Measurements from ENCODE around the gene GNLY.
A peak's percentile ranks its signal among the peaks of the same experiment; 100 is the strongest.
"Not testable (repeated sequence)": the region's sequence is repeated elsewhere in the genome, so short reads cannot be mapped to it uniquely, and the experiment has no call there.

GNLY gene

GRCh38 chr2:85711578-85712060 lies 17.5 kb downstream of the GNLY start:
- DNase-seq = no peak

- DNase-seq = no peak
Measured at GRCh38 chr2:85712336-85712735, 18.2 kb downstream of the GNLY start.

GRCh38 chr2:85712849-85713612 lies 18.9 kb downstream of the GNLY start:
- peak; percentile 87 for DNase-seq

GRCh38 chr2:85713836-85714235 lies 19.7 kb downstream of the GNLY start:
- peak; percentile 98 for DNase-seq

- DNase-seq = not testable (repeated sequence)
Measured at GRCh38 chr2:85714421-85714820, 20.3 kb downstream of the GNLY start.

- DNase-seq = no peak
Measured at GRCh38 chr2:85714841-85715240, 20.7 kb downstream of the GNLY start.

GRCh38 chr2:85716346-85716914 lies 22.3 kb downstream of the GNLY start:
- no peak for DNase-seq

- no peak for DNase-seq
Measured at GRCh38 chr2:85717308-85718008, 23.3 kb downstream of the GNLY start.

- peak; percentile 33 for DNase-seq
Measured at GRCh38 chr2:85718009-85718391, 23.8 kb downstream of the GNLY start.

GRCh38 chr2:85718885-85719492 lies 24.8 kb downstream of the GNLY start:
- DNase-seq = no peak

- DNase-seq = no peak
Measured at GRCh38 chr2:85719609-85720240, 25.6 kb downstream of the GNLY start.

- no peak for DNase-seq
Measured at GRCh38 chr2:85720533-85720932, 26.4 kb downstream of the GNLY start.

- no peak for DNase-seq
Measured at GRCh38 chr2:85721641-85722040, 27.5 kb downstream of the GNLY start.

GRCh38 chr2:85722519-85722918 lies 28.4 kb downstream of the GNLY start:
- DNase-seq = no peak

GRCh38 chr2:85723707-85724360 lies 29.7 kb downstream of the GNLY start:
- DNase-seq = no peak

GRCh38 chr2:85724731-85725181 lies 30.6 kb downstream of the GNLY start:
- DNase-seq = no peak

GRCh38 chr2:85725451-85725850 lies 31.3 kb downstream of the GNLY start:
- DNase-seq = no peak

- DNase-seq = no peak
Measured at GRCh38 chr2:85727798-85728197, 33.6 kb downstream of the GNLY start.

- DNase-seq = no peak
Measured at GRCh38 chr2:85728342-85728741, 34.2 kb downstream of the GNLY start.

- peak; percentile 91 for DNase-seq
Measured at GRCh38 chr2:85728883-85729824, 35.0 kb downstream of the GNLY start.

GRCh38 chr2:85729825-85730510 lies 35.8 kb downstream of the GNLY start:
- no peak for DNase-seq

Measured in DMS53 (cell line).